HG03060 (cell line): ENCODE data around the gene ADNP.

ENCODE experiments used
- ATAC-seq: cut with Tn5 transposase; IDR thresholded peaks from one replicate; pipeline ENCODE4 v1.9.1; 2021; ENCODE audit warnings: low read depth, moderate number of reproducible peaks; ENCODE audit not compliant: unreplicated experiment

The ADNP gene

DNA sequence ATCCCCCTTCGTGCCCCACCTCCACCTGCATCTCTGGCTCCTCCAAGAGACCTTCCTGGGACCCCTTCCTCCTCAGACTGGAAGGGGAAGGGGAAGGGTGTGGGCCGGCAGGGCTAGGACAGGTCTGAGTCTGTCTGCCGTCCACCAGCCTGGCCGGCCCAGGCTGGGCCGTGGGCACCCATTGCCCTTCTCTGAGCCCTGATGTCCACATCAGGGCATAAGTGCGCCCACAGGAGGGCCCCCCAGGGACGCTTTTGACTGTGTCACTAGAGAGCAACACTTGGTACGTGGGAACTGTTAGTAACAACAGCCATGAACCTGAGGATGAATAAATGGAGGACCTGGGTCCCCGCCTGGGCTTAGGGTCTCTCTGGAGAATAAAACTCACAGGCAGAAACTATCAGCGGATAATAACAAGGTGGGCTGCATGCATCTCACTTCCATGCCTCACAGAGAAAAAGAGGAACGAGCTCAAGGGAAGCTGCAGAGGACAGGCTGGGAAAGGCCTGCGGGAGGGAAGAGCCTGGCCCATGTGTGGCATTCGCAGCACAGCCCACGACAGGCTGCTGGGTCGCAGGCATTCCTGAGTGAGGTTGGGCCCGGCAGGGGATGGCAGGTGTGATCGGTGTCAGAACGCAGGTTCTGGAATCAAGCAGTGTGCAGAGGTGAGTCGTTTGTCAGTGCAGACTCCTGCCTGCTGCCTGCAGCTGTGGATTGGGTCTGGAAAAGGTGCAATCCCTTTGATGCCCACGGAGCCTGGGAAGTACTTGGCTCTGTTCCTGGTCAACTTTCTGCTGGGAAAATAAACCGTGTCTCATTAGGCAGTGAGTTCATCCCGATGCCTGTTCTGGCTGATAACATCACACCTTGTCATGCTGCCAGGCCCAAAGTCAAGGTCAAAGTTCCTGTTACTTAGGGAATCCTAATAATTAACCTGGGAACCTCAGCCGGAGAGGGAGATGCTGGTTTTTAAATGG, 75.5 kb downstream of the ADNP start:
- ATAC-seq: no peak

- no peak for ATAC-seq
These were observed 76.6 kb downstream of the ADNP start for GRCh38 chr20:50854506-50855249.

GRCh38 chr20:50852085-50852484, 79.2 kb downstream of the ADNP start:
- ATAC-seq: no peak

GRCh38 chr20:50850721-50851286, 80.4 kb downstream of the ADNP start:
- ATAC-seq: no peak

DNA sequence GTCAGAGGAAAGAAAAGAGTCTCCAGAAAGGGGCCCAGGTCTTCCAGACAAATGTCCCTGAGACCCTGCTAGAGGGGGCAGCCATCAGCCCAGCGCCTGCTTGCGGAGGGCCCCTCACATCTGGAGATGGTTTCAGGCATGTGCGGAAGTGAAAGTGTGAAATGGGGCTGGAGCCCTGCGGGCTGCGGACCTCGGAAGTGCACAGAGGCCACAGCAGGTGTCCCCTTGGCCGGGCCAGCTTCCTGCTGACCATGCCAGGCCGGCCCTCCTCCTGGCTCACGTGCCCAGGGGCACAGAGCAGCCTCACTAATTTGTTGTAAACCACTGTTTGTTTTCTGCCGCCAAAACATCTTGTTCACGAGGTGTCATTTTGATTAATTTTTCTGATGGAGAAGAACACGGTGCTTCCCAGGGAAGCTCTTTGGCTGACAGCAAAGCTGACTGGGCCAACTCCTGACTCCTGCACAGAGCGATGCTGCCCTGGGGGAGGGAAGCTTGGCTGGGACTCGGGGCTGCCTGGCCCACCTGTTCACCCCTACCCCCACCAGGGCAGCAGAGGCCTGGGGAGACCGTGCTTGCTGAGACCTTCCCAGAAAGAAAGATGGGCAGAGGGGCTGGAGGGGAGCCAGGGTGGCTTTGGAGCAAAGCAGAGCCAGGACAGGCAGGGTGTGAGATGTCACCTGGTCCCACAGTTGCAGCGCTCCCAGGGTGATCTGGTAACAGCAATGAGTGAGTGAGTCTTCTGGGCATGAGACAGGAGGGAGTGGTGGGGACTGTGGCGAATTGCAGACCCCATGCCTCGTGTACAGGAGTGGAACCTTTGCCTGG, 82.2 kb downstream of the ADNP start:
- peak; percentile 30 for ATAC-seq

DNA sequence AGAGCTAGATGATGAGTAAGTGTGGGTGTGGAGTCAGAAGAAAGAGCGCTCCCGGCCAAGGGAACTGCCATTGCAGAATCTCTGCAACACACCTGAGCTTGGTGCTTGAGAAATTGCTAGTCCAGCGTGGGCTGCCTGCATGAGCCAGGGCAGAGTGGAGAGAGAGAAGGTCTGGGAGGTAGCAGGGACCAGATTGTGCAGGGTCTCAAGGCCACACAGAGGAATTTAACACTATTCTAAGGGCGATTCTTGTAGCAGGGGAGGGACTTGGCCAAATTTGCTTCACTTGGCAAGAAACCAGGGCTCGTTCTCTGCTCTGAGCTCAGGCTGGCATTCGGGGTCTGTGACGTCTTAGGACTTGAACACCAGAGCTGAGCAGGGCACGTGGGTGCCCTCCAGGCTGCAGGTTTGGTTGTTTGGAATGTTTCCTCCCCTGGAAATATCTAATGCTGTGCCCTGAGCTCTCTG, 82.9 kb downstream of the ADNP start:
- ATAC-seq: no peak

DNA sequence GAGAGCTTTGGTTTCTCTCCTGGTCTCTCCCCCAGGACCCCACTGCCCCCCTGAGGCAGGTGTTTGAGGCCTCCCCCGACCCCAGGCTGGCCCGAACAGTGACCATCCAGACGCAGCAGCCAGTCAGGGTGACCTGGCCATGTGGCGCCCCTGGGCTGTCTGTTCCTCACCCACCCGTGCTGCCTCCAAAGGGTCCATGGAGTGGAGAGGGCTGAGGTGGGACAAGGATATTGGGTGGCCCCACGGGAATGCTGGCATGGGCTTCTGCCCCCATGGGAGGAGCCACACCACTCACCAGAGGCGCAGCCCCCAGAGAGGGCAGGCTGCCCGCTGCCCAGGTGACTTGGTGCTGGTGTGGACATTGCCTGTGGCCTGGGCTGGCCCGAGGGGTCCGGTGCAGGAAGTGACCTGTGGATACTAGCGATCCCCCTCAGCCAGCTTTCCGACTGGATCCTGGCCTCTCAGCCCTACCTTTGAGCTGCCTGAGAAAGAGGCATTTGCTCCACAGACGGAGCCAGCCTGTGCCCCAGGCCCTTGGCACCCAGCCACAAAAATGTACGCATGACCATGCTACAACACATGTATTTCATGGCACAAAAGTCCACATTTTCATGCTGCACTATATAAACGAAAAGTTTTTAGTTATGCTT, 85.5 kb downstream of the ADNP start:
- no peak for ATAC-seq

DNA sequence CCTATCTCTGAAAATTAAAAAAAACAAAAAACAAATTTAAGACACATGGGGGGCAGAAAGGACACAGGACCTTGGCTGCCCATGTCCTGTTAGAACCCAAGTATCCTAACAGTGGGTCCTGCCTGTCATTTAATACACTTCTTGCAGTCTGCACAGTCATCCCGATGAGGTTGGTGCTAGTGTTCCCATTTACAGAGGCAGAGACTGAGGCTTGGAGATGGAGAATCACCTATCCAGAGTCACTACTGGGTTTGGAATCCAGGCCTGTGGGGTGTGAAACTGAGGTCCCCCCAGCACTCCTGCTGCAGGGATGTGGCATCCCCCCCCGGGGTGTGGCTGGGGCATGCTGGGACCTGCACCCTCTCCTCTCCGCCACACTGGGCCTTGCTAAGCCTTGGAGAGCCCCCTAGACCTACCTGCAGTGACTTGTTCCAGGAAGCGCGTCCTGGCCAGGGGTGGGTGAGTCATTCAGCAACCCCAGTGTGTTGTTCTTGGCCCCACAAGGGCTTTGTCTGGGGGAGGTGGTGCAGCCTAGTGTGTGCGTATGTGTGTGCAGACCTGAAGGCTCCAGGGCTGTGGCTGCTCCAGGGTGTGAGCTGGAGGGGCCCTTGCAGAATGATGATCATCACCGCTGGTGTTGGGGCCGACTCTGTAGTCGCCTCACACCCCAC, 86.7 kb downstream of the ADNP start:
- peak; percentile 69 for ATAC-seq

GRCh38 chr20:50843331-50844276, 87.6 kb downstream of the ADNP start:
- ATAC-seq: no peak

GRCh38 chr20:50842821-50843220, 88.4 kb downstream of the ADNP start:
- ATAC-seq: no peak
